Breast epithelium (tissue), 3 donors: ENCODE measurements around the gene TMTC3.

ENCODE experiments used
- POLR2A ChIP-seq: fragments of 450-650 bp; IDR thresholded peaks from one replicate; pipeline ENCODE4 v1.6.1; 2016; ENCODE audit warnings: antibody characterized with exemption, mild to moderate bottlenecking, moderate library complexity
- TF ChIP-seq, protein P1 (sequence below), 3 donors: fragments of 450-650 bp; IDR thresholded peaks; one replicate each; pipeline ENCODE4 v1.5.1; 2016 to 2017; ENCODE audit warnings: antibody characterized with exemption in 3 of 3, mild to moderate bottlenecking in 3 of 3, moderate library complexity in 3 of 3

GRCh38 chr12:88227871-88228270, 85.8 kb downstream of the TMTC3 start:
- TF ChIP-seq, protein P1, sequence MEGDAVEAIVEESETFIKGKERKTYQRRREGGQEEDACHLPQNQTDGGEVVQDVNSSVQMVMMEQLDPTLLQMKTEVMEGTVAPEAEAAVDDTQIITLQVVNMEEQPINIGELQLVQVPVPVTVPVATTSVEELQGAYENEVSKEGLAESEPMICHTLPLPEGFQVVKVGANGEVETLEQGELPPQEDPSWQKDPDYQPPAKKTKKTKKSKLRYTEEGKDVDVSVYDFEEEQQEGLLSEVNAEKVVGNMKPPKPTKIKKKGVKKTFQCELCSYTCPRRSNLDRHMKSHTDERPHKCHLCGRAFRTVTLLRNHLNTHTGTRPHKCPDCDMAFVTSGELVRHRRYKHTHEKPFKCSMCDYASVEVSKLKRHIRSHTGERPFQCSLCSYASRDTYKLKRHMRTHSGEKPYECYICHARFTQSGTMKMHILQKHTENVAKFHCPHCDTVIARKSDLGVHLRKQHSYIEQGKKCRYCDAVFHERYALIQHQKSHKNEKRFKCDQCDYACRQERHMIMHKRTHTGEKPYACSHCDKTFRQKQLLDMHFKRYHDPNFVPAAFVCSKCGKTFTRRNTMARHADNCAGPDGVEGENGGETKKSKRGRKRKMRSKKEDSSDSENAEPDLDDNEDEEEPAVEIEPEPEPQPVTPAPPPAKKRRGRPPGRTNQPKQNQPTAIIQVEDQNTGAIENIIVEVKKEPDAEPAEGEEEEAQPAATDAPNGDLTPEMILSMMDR (IDR thresholded peaks at IDR 0.05), result no peak
- no peak for TF ChIP-seq POLR2A
